Hepatocyte (in vitro differentiated cells): ENCODE results near the gene CTBP1. TPM values are rescaled to one million over a fixed set of nuclear protein-coding genes. Genes with fewer than 3 reads are reported as not detected.

Experiments
- DNase-seq: peaks from one replicate; pipeline ENCODE4 v3.0.0-alpha.2; 2016; ENCODE audit warnings: low spot score
- H2AFZ ChIP-seq: fragments of 200-600 bp; sonication (generic); 2 replicates; pipeline ENCODE4 v1.6.0; 2016; ENCODE audit warnings: antibody characterized with exemption, mild to moderate bottlenecking
- H3K27ac ChIP-seq: fragments of 200-600 bp; sonication (generic); 2 replicates; pipeline ENCODE4 v1.5.1; 2016; ENCODE audit warnings: mild to moderate bottlenecking
- H3K27me3 ChIP-seq: fragments of 200-600 bp; sonication (generic); 2 replicates; pipeline ENCODE4 v1.6.1; 2016
- H3K36me3 ChIP-seq: fragments of 200-600 bp; sonication (generic); replicated peaks from 2 replicates; pipeline ENCODE4 v1.5.1; 2016; ENCODE audit warnings: low read depth; ENCODE audit not compliant: insufficient read depth
- H3K4me1 ChIP-seq: fragments of 200-600 bp; sonication (generic); 2 replicates; pipeline ENCODE4 v1.5.1; 2016; ENCODE audit warnings: mild to moderate bottlenecking, moderate library complexity; ENCODE audit not compliant: insufficient read depth
- H3K4me2 ChIP-seq: fragments of 200-600 bp; sonication (generic); 2 replicates; pipeline ENCODE4 v1.6.0; 2016
- H3K4me3 ChIP-seq: fragments of 200-600 bp; sonication (generic); 2 replicates; pipeline ENCODE4 v1.5.1; 2016; ENCODE audit warnings: mild to moderate bottlenecking
- H3K79me2 ChIP-seq: fragments of 200-600 bp; sonication (generic); 2 replicates; pipeline ENCODE4 v1.6.0; 2017; ENCODE audit warnings: mild to moderate bottlenecking
- H3K9me2 ChIP-seq: fragments of 200-600 bp; sonication (generic); replicated peaks from 2 replicates; pipeline ENCODE4 v1.6.0; 2017; ENCODE audit warnings: mild to moderate bottlenecking; ENCODE audit not compliant: insufficient read depth
- H3K9me3 ChIP-seq: fragments of 200-600 bp; sonication (generic); 2 replicates; pipeline ENCODE4 v1.5.1; 2016; ENCODE audit warnings: low read depth, mild to moderate bottlenecking
- H4K20me1 ChIP-seq: fragments of 200-600 bp; sonication (generic); 2 replicates; pipeline ENCODE4 v1.6.0; 2016; ENCODE audit warnings: mild to moderate bottlenecking; ENCODE audit not compliant: insufficient read depth, poor library complexity, severe bottlenecking
- CTCF ChIP-seq: fragments of 200-600 bp; sonication (generic); IDR thresholded peaks from 2 replicates; pipeline ENCODE4 v1.5.1; 2016; ENCODE audit warnings: antibody characterized with exemption, mild to moderate bottlenecking; ENCODE audit not compliant: poor library complexity
- EZH2 ChIP-seq: fragments of 200-600 bp; sonication (generic); IDR thresholded peaks from 2 replicates; pipeline ENCODE4 v1.6.1; 2016; ENCODE audit warnings: antibody characterized with exemption, mild to moderate bottlenecking, borderline replicate concordance
- EZH2phosphoT487 ChIP-seq: fragments of 200-600 bp; sonication (generic); IDR thresholded peaks from one replicate; pipeline ENCODE4 v1.6.1; 2018; ENCODE audit warnings: antibody characterized with exemption, mild to moderate bottlenecking, low read depth, moderate library complexity; ENCODE audit not compliant: unreplicated experiment, severe bottlenecking
- WGBS: methylation state at CpG from one replicate; pipeline ENCODE4 v1.1.6; 2016; ENCODE audit warnings: low lambda C conversion rate; ENCODE audit errors: missing lambda C conversion rate; 5-methylcytosine and 5-hydroxymethylcytosine counted together
- polyA plus RNA-seq: library from polyadenylated mRNA; unstranded; fragments of >200 nt; fragmentation: Nextera tagmentation; extraction: Ambion mirVana; gene quantifications from 2 replicates; pipeline ENCODE4 v1.2.1, GENCODE V29; 2016
- total RNA-seq: library from RNA; depleted of rRNA; stranded (reverse); fragments of >200 nt; gene quantifications from 2 replicates; pipeline ENCODE4 v1.2.3, GENCODE V29; 2014

CTBP1 gene
- total and polyA plus RNA-seq, 2 experiments from 2014 or later = 169 to 179 TPM

GRCh38 chr4:1222036-1222789 is 26.7 kb downstream of the CTBP1 start:
- Histone ChIP-seq H3K36me3 (no peaks in the 10 kb centered on the region), H3K79me2 (peaks cover 11% of the 10 kb centered on the region), H3K4me3 (no peak overlapping the region), H3K9me3 (no peaks in the 10 kb centered on the region), H3K4me1 (no peaks in the 10 kb centered on the region), H4K20me1 (peaks cover 8% of the 10 kb centered on the region), H3K27ac (no peak overlapping the region), H3K27me3 (no peaks in the 10 kb centered on the region), H2AFZ (no peak overlapping the region), H3K4me2 (no peak overlapping the region), H3K9me2 (no peaks in the 10 kb centered on the region)
- DNase-seq = no peak
- 98% methylated on average over 23 of the region's 34 CpGs for WGBS
- TF ChIP-seq EZH2 (no peak), CTCF (no peak), EZH2phosphoT487 (no peak)

GRCh38 chr4:1221155-1221870 is 27.6 kb downstream of the CTBP1 start:
- WGBS = 91% methylated on average over 33 of the region's 33 CpGs

GRCh38 chr4:1220566-1220965 is 28.4 kb downstream of the CTBP1 start:
- Histone ChIP-seq H3K36me3 (no peaks in the 10 kb centered on the region), H3K4me1 (no peaks in the 10 kb centered on the region), H3K4me2 (no peak overlapping the region), H3K79me2 (peaks cover 11% of the 10 kb centered on the region), H3K4me3 (no peak overlapping the region), H2AFZ (no peak overlapping the region), H3K9me3 (no peaks in the 10 kb centered on the region), H3K9me2 (no peaks in the 10 kb centered on the region), H3K27ac (no peak overlapping the region), H4K20me1 (peaks cover 6% of the 10 kb centered on the region), H3K27me3 (no peaks in the 10 kb centered on the region)
- TF ChIP-seq CTCF (no peak), EZH2phosphoT487 (no peak), EZH2 (no peak)
- WGBS = 95% methylated on average over 16 of the region's 16 CpGs
- no peak for DNase-seq

More at GRCh38 chr4:1221155-1221870, 27.6 kb downstream of the CTBP1 start:
- no peak for TF ChIP-seq EZH2phosphoT487
- TF ChIP-seq CTCF = no peak
- DNase-seq = no peak
- no peaks in the 10 kb centered on the region for H3K27me3 ChIP-seq
- H3K4me2 ChIP-seq = no peak overlapping the region
- H3K9me3 ChIP-seq = no peaks in the 10 kb centered on the region
- H2AFZ ChIP-seq = no peak overlapping the region
- H3K36me3 ChIP-seq = no peaks in the 10 kb centered on the region
- no peaks in the 10 kb centered on the region for H3K9me2 ChIP-seq
- no peaks in the 10 kb centered on the region for H3K4me1 ChIP-seq
- H3K27ac ChIP-seq = no peak overlapping the region
- H3K79me2 ChIP-seq = peaks cover 11% of the 10 kb centered on the region
- H4K20me1 ChIP-seq = peaks cover 6% of the 10 kb centered on the region
- H3K4me3 ChIP-seq = no peak overlapping the region
